ENCODE measurements around the gene MOCS1. TPM values are rescaled to one million over a fixed set of nuclear protein-coding genes. Genes with fewer than 3 reads are reported as not detected.

Gene MOCS1
- total RNA-seq, 1 donor from 2014 or later = 15.1 TPM

DNA sequence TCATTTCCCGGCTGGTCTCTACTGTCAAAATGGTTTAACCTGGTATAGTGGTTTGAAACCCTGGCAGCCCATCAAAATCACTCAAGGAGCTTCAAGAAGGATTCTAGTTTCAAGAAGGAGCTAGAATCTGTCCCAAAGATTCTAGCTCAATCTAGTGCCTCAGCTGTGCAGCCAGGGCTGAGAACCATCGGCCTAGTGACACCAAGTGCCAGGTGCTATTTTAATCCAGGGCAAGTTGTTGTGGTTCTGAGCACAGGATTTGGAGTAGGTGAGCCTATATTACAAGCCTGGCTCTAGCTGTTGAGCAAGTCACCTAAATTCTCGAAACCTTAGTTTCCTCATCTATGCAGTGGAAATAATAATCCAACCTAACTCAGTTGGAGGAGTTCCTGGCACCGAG is 3.7 kb downstream of the MOCS1 start:
- no peak overlapping the region for H3K4me3 Mint-ChIP-seq (ENCODE audit: unreplicated experiment)
- H3K27me3 Mint-ChIP-seq (ENCODE audit: unreplicated experiment) = no peaks in the 10 kb centered on the region
- TF ChIP-seq, protein P1, sequence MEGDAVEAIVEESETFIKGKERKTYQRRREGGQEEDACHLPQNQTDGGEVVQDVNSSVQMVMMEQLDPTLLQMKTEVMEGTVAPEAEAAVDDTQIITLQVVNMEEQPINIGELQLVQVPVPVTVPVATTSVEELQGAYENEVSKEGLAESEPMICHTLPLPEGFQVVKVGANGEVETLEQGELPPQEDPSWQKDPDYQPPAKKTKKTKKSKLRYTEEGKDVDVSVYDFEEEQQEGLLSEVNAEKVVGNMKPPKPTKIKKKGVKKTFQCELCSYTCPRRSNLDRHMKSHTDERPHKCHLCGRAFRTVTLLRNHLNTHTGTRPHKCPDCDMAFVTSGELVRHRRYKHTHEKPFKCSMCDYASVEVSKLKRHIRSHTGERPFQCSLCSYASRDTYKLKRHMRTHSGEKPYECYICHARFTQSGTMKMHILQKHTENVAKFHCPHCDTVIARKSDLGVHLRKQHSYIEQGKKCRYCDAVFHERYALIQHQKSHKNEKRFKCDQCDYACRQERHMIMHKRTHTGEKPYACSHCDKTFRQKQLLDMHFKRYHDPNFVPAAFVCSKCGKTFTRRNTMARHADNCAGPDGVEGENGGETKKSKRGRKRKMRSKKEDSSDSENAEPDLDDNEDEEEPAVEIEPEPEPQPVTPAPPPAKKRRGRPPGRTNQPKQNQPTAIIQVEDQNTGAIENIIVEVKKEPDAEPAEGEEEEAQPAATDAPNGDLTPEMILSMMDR (IDR thresholded peaks at IDR 0.05) = no peak
- DNase-seq (ENCODE audit: extremely low spot score, unreplicated experiment) = no peak
- peaks cover 57% of the 10 kb centered on the region for H3K4me1 Mint-ChIP-seq (ENCODE audit: unreplicated experiment)
- peak overlapping the region; percentile 59 for H3K27ac Mint-ChIP-seq (ENCODE audit: unreplicated experiment)
- peaks cover 6% of the 10 kb centered on the region for H3K36me3 Mint-ChIP-seq (ENCODE audit: unreplicated experiment)
- H3K9me3 Mint-ChIP-seq (ENCODE audit: unreplicated experiment) = no peaks in the 10 kb centered on the region

DNA sequence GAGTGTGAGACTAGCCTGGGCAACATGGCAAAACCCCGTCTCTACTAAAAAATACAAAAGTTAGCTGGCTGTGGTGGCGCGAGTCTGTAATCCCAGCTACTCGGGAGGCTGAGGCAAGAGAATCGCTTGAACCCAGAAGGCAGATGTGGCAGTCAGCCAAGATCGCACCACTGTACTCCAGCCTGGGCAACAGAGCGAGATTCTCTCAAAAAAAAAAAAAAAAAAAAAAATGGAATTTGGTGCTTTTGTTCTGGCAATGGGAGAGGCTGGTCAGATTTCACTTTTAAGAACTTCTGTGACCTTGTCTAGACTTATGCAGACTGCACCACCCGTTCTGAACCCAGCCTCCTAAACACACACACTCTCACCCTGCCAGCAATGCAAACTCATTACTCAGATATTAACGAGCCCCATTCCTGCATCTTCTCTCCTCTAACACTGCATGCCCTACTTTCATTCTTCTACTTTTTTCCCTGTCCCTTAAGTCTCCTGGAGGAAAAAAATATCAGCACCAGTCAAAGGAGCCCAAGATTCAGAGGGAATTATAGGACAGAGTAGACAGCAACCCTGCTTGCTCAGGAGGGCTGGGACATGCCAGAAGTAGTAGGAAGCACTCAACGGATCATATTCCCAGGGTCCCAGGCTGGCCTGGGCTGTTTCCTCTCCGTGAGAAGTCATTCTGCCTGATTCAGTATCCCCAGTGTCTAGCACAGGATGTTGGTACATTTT is 4.4 kb downstream of the MOCS1 start:
- Mint-ChIP-seq H3K4me3 (ENCODE audit: unreplicated experiment) (no peak overlapping the region), H3K27ac (ENCODE audit: unreplicated experiment) (peak overlapping the region; percentile 59), H3K9me3 (ENCODE audit: unreplicated experiment) (no peaks in the 10 kb centered on the region), H3K27me3 (ENCODE audit: unreplicated experiment) (no peaks in the 10 kb centered on the region), H3K36me3 (ENCODE audit: unreplicated experiment) (peaks cover 13% of the 10 kb centered on the region), H3K4me1 (ENCODE audit: unreplicated experiment) (peaks cover 54% of the 10 kb centered on the region)
- TF ChIP-seq, protein P1 (IDR thresholded peaks at IDR 0.05) = no peak
- no peak for DNase-seq (ENCODE audit: extremely low spot score, unreplicated experiment)

DNA sequence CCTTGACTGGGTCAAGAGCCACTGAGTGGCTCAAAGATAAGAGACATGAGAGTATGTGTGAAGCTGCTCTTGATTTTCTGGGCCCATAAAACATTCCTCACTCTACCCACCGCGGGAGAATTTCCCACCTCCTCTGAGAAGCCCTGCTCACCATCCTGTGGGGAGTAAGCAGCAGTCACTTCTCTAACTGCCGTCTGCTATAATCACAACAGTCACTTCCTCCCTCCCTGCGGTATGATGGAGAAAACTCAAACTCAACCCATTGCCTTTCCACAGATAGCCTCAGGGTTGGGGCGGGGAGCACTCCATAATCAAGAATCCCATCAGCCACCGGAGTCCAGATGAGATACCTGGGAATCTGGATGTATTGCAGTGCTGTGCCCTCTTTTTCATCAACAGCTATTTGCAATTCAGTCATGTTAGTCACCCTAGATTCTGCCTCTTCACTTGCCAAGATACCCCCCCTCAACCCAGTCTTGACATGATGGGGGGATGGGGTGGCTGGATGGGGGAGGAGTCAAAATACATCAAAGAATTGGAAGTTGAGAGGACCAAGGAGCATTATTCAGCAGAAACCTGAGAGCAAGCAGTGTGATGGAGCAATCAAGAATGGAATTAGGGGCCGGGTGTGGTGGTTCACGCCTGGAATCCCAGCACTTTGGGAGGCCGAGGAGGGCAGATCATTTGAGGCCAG is 5.1 kb downstream of the MOCS1 start:
- H3K4me1 Mint-ChIP-seq (ENCODE audit: unreplicated experiment) = peaks cover 50% of the 10 kb centered on the region
- H3K27ac Mint-ChIP-seq (ENCODE audit: unreplicated experiment) = peak overlapping the region; percentile 48
- DNase-seq (ENCODE audit: extremely low spot score, unreplicated experiment) = no peak
- peaks cover 16% of the 10 kb centered on the region for H3K36me3 Mint-ChIP-seq (ENCODE audit: unreplicated experiment)
- H3K4me3 Mint-ChIP-seq (ENCODE audit: unreplicated experiment) = no peak overlapping the region
- TF ChIP-seq, protein P1 (IDR thresholded peaks at IDR 0.05) = no peak
- no peaks in the 10 kb centered on the region for H3K9me3 Mint-ChIP-seq (ENCODE audit: unreplicated experiment)
- no peaks in the 10 kb centered on the region for H3K27me3 Mint-ChIP-seq (ENCODE audit: unreplicated experiment)

DNA sequence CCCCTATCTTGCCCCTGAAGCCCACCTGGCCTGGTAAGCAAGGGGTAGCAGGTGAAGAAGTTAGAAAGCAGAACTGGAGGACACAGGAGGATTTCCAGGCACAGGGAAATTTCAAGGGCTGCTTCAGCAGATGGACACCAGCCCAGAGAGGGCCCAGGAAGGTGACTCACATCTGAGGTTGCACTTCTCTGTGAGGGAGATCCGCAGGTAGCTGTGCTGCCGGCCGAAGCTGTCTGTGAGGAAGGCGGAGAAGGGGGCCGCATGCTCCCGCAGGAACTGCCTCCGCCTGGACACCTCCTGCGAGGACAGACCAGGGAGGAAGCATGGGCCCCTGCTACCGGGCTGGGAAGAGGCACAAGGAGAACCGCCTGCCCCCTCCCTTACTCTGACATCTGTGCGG is 7.1 kb downstream of the MOCS1 start:
- Mint-ChIP-seq H3K9me3 (ENCODE audit: unreplicated experiment) (no peaks in the 10 kb centered on the region), H3K4me1 (ENCODE audit: unreplicated experiment) (peaks cover 37% of the 10 kb centered on the region), H3K36me3 (ENCODE audit: unreplicated experiment) (peaks cover 26% of the 10 kb centered on the region), H3K4me3 (ENCODE audit: unreplicated experiment) (no peak overlapping the region), H3K27me3 (ENCODE audit: unreplicated experiment) (no peaks in the 10 kb centered on the region), H3K27ac (ENCODE audit: unreplicated experiment) (no peak overlapping the region)
- TF ChIP-seq, protein P1 (IDR thresholded peaks at IDR 0.05) = no peak
- DNase-seq (ENCODE audit: extremely low spot score, unreplicated experiment) = no peak

DNA sequence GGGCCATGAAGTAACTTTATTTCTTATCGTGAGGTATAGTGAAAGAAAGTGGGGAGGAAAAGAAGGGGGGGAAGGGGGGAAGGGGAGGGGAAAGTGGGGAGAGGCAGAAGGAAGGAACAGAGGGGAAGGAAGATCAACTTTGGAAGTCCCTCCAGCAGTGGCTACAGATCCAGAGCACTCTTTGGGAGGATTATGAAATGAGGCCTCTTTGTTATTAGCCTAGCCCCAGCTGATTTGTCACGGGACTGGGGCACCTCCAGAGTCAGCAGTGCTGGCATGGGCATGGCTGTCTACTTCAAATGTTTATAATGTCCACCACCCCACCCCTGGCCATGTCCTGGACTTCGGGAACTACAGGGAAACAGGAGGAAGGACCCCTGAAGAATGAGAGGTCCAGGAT is 7.6 kb downstream of the MOCS1 start:
- Mint-ChIP-seq H3K36me3 (ENCODE audit: unreplicated experiment) (peaks cover 29% of the 10 kb centered on the region), H3K4me1 (ENCODE audit: unreplicated experiment) (peaks cover 32% of the 10 kb centered on the region), H3K9me3 (ENCODE audit: unreplicated experiment) (no peaks in the 10 kb centered on the region), H3K27ac (ENCODE audit: unreplicated experiment) (no peak overlapping the region), H3K27me3 (ENCODE audit: unreplicated experiment) (no peaks in the 10 kb centered on the region), H3K4me3 (ENCODE audit: unreplicated experiment) (no peak overlapping the region)
- no peak for DNase-seq (ENCODE audit: extremely low spot score, unreplicated experiment)
- TF ChIP-seq, protein P1 (IDR thresholded peaks at IDR 0.05) = no peak
